Subcutaneous abdominal adipose tissue (tissue), 5 donors: ENCODE measurements around the gene TMEM269.

ENCODE experiments used
- H3K27ac ChIP-seq: one replicate; pipeline ENCODE4 v1.7.0; 2013; ENCODE audit warnings: low read depth, mild to moderate bottlenecking, inconsistent platforms, low read length, moderate library complexity
- H3K27me3 ChIP-seq, 5 donors: one replicate each; pipeline ENCODE4 v1.7.0; 2013; ENCODE audit warnings: low read length in 5 of 5, inconsistent platforms in 1 of 5; ENCODE audit not compliant: control insufficient read depth in 5 of 5, insufficient read depth in 4 of 5
- H3K36me3 ChIP-seq, 5 donors: one replicate each; pipeline ENCODE4 v1.7.0; 2013; ENCODE audit warnings: low read length in 5 of 5; ENCODE audit not compliant: control insufficient read depth in 5 of 5, insufficient read depth in 5 of 5
- H3K4me1 ChIP-seq, 5 donors: one replicate each; pipeline ENCODE4 v1.7.0; 2013; ENCODE audit warnings: low read length in 5 of 5, mild to moderate bottlenecking in 3 of 5, moderate library complexity in 1 of 5; ENCODE audit not compliant: control insufficient read depth in 5 of 5, insufficient read depth in 5 of 5
- H3K4me3 ChIP-seq, 5 donors: one replicate each; pipeline ENCODE4 v1.7.0; 2013; ENCODE audit warnings: low read length in 5 of 5, low read depth in 1 of 5
- H3K9ac ChIP-seq, 5 donors: one replicate each; pipeline ENCODE4 v1.7.0; 2013; ENCODE audit warnings: low read length in 5 of 5, mild to moderate bottlenecking in 4 of 5, moderate library complexity in 3 of 5
- H3K9me3 ChIP-seq, 5 donors: one replicate each; pipeline ENCODE4 v1.7.0; 2013; ENCODE audit warnings: low read length in 5 of 5; ENCODE audit not compliant: control insufficient read depth in 5 of 5
- donor health status: healthy.
- donor health status: healthy.
- donor health status: healthy.
- donor health status: healthy.
- donor health status: healthy.

The TMEM269 gene

GRCh38 chr1:42816585-42817439 is 32.0 kb downstream of the TMEM269 start, which contains the start of the genes ERMAP and SVBP:
Gene ERMAP (plus strand): TSS chr1:42817122. CDS start chr1:42830449, 13,327 bp downstream.
Gene SVBP (minus strand): TSS chr1:42817397. CDS start chr1:42816544, 853 bp downstream.
- Histone ChIP-seq H3K4me1 (peaks cover 6 to 27% (median 22%) of the 10 kb centered on the region in 5 donors), H3K9me3 (no peaks in the 10 kb centered on the region), H3K9ac (peak within 1 kb of the TSS; percentile 88 to 94 (median 91)), H3K27ac (peak within 1 kb of the TSS; percentile 85), H3K27me3 (no peaks in the 10 kb centered on the region), H3K36me3 (peaks cover 0 to 4% (median 3%) of the 10 kb centered on the region in 5 donors), H3K4me3 (peak within 1 kb of the TSS; percentile 84 to 92 (median 88))

- no peaks in the 10 kb centered on the region for H3K27me3 ChIP-seq
- peak overlapping the region; percentile 85 for H3K27ac ChIP-seq
- H3K9me3 ChIP-seq, result no peaks in the 10 kb centered on the region
- peak overlapping the region in 4 of 5 donors; percentile 35 to 73 (median 52) for H3K9ac ChIP-seq
- peaks cover 0 to 4% (median 3%) of the 10 kb centered on the region in 5 donors for H3K36me3 ChIP-seq
- H3K4me3 ChIP-seq, result peak overlapping the region; percentile 72 to 88 (median 77)
- peaks cover 6 to 28% (median 24%) of the 10 kb centered on the region in 5 donors for H3K4me1 ChIP-seq
Observed at GRCh38 chr1:42817440-42817767, 32.6 kb downstream of the TMEM269 start.

- peak overlapping the region in 2 of 5 donors; percentile 49 to 73 for H3K9ac ChIP-seq
- no peaks in the 10 kb centered on the region for H3K27me3 ChIP-seq
- peaks cover 0 to 4% (median 3%) of the 10 kb centered on the region in 5 donors for H3K36me3 ChIP-seq
- H3K9me3 ChIP-seq, result no peaks in the 10 kb centered on the region
- H3K4me1 ChIP-seq, result peaks cover 6 to 32% (median 27%) of the 10 kb centered on the region in 5 donors
- peak overlapping the region; percentile 72 to 88 (median 77) for H3K4me3 ChIP-seq
- no peak overlapping the region for H3K27ac ChIP-seq
Observed at GRCh38 chr1:42817976-42818375, 33.2 kb downstream of the TMEM269 start.

- H3K9me3 ChIP-seq, result no peaks in the 10 kb centered on the region
- H3K4me3 ChIP-seq, result no peak overlapping the region
- no peak overlapping the region for H3K27ac ChIP-seq
- H3K9ac ChIP-seq, result no peak overlapping the region
- H3K27me3 ChIP-seq, result no peaks in the 10 kb centered on the region
- H3K36me3 ChIP-seq, result no peaks in the 10 kb centered on the region
- H3K4me1 ChIP-seq, result peaks cover 5 to 37% (median 26%) of the 10 kb centered on the region in 5 donors
Observed at GRCh38 chr1:42820813-42821212, 36.0 kb downstream of the TMEM269 start.

- Histone ChIP-seq H3K36me3 (no peaks in the 10 kb centered on the region), H3K9me3 (no peaks in the 10 kb centered on the region), H3K27ac (no peak overlapping the region), H3K27me3 (no peaks in the 10 kb centered on the region), H3K4me3 (no peak overlapping the region), H3K9ac (no peak overlapping the region), H3K4me1 (peaks cover 0 to 29% (median 17%) of the 10 kb centered on the region in 5 donors)
Observed at GRCh38 chr1:42821690-42822089, 36.9 kb downstream of the TMEM269 start.

GRCh38 chr1:42822800-42823392 is 38.1 kb downstream of the TMEM269 start:
- Histone ChIP-seq H3K9me3 (no peaks in the 10 kb centered on the region), H3K27ac (peak overlapping the region; percentile 82), H3K9ac (peak overlapping the region in 1 of 5 donors; percentile 32), H3K36me3 (peaks cover 0 to 2% (median 0%) of the 10 kb centered on the region in 5 donors), H3K4me1 (peaks cover 0 to 23% (median 11%) of the 10 kb centered on the region in 5 donors), H3K27me3 (no peaks in the 10 kb centered on the region), H3K4me3 (no peak overlapping the region)

GRCh38 chr1:42824481-42825035 is 39.8 kb downstream of the TMEM269 start:
- Histone ChIP-seq H3K4me1 (peaks cover 0 to 19% (median 6%) of the 10 kb centered on the region in 5 donors), H3K9ac (no peak overlapping the region), H3K4me3 (no peak overlapping the region), H3K27ac (no peak overlapping the region), H3K9me3 (no peaks in the 10 kb centered on the region), H3K36me3 (peaks cover 0 to 8% (median 4%) of the 10 kb centered on the region in 5 donors), H3K27me3 (no peaks in the 10 kb centered on the region)

- H3K4me1 ChIP-seq, result peaks cover 0 to 19% (median 6%) of the 10 kb centered on the region in 5 donors
- H3K27ac ChIP-seq, result no peak overlapping the region
- no peak overlapping the region for H3K9ac ChIP-seq
- H3K4me3 ChIP-seq, result no peak overlapping the region
- H3K9me3 ChIP-seq, result no peaks in the 10 kb centered on the region
- peaks cover 6 to 12% (median 8%) of the 10 kb centered on the region in 5 donors for H3K36me3 ChIP-seq
- H3K27me3 ChIP-seq, result no peaks in the 10 kb centered on the region
Observed at GRCh38 chr1:42825036-42825851, 40.5 kb downstream of the TMEM269 start.

- no peak overlapping the region for H3K27ac ChIP-seq
- no peaks in the 10 kb centered on the region for H3K9me3 ChIP-seq
- no peaks in the 10 kb centered on the region for H3K4me1 ChIP-seq
- H3K9ac ChIP-seq, result no peak overlapping the region
- peaks cover 8 to 36% (median 19%) of the 10 kb centered on the region in 5 donors for H3K36me3 ChIP-seq
- no peak overlapping the region for H3K4me3 ChIP-seq
- H3K27me3 ChIP-seq, result no peaks in the 10 kb centered on the region
Observed at GRCh38 chr1:42830631-42831030, 45.8 kb downstream of the TMEM269 start.
